RWPE2 (cell line): ENCODE data around the gene CDK15.

Experiments used
- ATAC-seq: fragments of 200-7000 bp; cut with Tn5 transposase; 3 replicates; pipeline ENCODE4 v1.9.1; 2021; ENCODE audit warnings: low read depth
- DNase-seq: peaks from one replicate; pipeline ENCODE4 v3.0.0-alpha.2; 2020; ENCODE audit warnings: low spot score
- H3K27ac ChIP-seq: fragments of 450-650 bp; 2 replicates; pipeline ENCODE4 v1.5.1; 2017; ENCODE audit warnings: mild to moderate bottlenecking; ENCODE audit not compliant: poor library complexity, severe bottlenecking
- H3K27me3 ChIP-seq: fragments of 250-450 bp; sonication (Bioruptor Pico); 2 replicates; pipeline ENCODE4 v1.5.1; 2021; ENCODE audit warnings: mild to moderate bottlenecking, moderate library complexity; ENCODE audit not compliant: insufficient read depth, poor library complexity, severe bottlenecking
- H3K36me3 ChIP-seq: fragments of 250-450 bp; sonication (Bioruptor Pico); 2 replicates; pipeline ENCODE4 v1.5.1; 2020; ENCODE audit warnings: low read depth, mild to moderate bottlenecking, moderate library complexity
- H3K4me1 ChIP-seq: fragments of 250-450 bp; sonication (Bioruptor Pico); 2 replicates; pipeline ENCODE4 v1.5.1; 2021; ENCODE audit warnings: mild to moderate bottlenecking, moderate library complexity; ENCODE audit not compliant: insufficient read depth, poor library complexity, severe bottlenecking
- H3K4me3 ChIP-seq: fragments of 250-450 bp; sonication (Bioruptor Pico); 2 replicates; pipeline ENCODE4 v1.5.1; 2021; ENCODE audit warnings: mild to moderate bottlenecking, moderate library complexity; ENCODE audit not compliant: severe bottlenecking
- H3K9me3 ChIP-seq: fragments of 250-450 bp; sonication (Bioruptor Pico); 2 replicates; pipeline ENCODE4 v1.5.1; 2021; ENCODE audit warnings: mild to moderate bottlenecking, moderate library complexity; ENCODE audit not compliant: severe bottlenecking
- TF ChIP-seq, protein P1 (sequence below): fragments of 450-650 bp; IDR thresholded peaks from one replicate; pipeline ENCODE4 v1.5.1; 2017; ENCODE audit warnings: mild to moderate bottlenecking, moderate library complexity; ENCODE audit not compliant: poor library complexity, severe bottlenecking

The CDK15 gene

DNA sequence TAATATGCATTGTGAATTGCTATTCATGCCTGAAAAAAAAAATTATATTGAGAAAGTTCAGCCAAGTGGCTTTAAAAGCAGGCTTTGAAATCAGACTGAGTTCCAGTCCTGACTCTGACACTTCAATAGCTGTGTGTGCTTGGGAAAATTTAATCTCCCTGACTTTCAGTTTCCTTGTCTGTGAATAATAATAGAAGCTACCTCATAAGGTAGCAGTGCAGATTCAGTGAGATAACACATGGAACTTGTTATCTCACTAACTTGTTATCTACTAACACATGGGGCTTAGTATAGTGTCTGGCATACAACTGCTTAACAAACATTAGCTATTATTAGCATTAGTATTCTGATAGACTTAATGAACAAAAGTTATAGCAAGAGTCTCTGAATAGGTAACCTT is 40.5 kb upstream of the CDK15 start:
- H3K9me3 ChIP-seq, result no peaks in the 10 kb centered on the region
- DNase-seq (no peak), ATAC-seq (no peak)
- no peak overlapping the region for H3K4me3 ChIP-seq
- H3K4me1 ChIP-seq, result no peaks in the 10 kb centered on the region
- no peak overlapping the region for H3K27ac ChIP-seq
- TF ChIP-seq, protein P1, sequence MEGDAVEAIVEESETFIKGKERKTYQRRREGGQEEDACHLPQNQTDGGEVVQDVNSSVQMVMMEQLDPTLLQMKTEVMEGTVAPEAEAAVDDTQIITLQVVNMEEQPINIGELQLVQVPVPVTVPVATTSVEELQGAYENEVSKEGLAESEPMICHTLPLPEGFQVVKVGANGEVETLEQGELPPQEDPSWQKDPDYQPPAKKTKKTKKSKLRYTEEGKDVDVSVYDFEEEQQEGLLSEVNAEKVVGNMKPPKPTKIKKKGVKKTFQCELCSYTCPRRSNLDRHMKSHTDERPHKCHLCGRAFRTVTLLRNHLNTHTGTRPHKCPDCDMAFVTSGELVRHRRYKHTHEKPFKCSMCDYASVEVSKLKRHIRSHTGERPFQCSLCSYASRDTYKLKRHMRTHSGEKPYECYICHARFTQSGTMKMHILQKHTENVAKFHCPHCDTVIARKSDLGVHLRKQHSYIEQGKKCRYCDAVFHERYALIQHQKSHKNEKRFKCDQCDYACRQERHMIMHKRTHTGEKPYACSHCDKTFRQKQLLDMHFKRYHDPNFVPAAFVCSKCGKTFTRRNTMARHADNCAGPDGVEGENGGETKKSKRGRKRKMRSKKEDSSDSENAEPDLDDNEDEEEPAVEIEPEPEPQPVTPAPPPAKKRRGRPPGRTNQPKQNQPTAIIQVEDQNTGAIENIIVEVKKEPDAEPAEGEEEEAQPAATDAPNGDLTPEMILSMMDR, result no peak
- no peaks in the 10 kb centered on the region for H3K27me3 ChIP-seq
- H3K36me3 ChIP-seq, result peaks cover 30% of the 10 kb centered on the region

DNA sequence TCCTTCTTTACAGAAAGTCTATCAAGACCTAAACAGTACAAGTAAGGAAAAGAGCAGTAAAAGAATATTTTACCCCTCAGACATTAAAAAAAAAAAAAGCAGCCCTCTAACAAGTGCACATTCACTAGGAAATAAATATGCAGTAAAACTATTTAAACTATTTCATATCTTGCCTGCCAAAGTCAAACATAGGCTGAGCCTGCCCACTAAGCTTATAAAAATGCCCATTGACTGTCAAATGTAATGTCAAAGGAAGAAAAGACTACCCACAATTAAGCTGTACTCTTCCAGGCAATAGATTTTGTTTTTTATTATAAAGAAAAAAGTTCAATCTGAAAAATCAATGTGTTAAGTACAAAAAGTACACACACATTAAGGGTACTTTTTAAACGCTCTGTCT is 37.4 kb upstream of the CDK15 start:
- DNase-seq, result no peak
- TF ChIP-seq, protein P1, result no peak
- Histone ChIP-seq H3K4me3 (no peak overlapping the region), H3K27me3 (no peaks in the 10 kb centered on the region), H3K9me3 (no peaks in the 10 kb centered on the region), H3K36me3 (peaks cover 25% of the 10 kb centered on the region), H3K27ac (no peak overlapping the region), H3K4me1 (no peaks in the 10 kb centered on the region)
- no peak for ATAC-seq

DNA sequence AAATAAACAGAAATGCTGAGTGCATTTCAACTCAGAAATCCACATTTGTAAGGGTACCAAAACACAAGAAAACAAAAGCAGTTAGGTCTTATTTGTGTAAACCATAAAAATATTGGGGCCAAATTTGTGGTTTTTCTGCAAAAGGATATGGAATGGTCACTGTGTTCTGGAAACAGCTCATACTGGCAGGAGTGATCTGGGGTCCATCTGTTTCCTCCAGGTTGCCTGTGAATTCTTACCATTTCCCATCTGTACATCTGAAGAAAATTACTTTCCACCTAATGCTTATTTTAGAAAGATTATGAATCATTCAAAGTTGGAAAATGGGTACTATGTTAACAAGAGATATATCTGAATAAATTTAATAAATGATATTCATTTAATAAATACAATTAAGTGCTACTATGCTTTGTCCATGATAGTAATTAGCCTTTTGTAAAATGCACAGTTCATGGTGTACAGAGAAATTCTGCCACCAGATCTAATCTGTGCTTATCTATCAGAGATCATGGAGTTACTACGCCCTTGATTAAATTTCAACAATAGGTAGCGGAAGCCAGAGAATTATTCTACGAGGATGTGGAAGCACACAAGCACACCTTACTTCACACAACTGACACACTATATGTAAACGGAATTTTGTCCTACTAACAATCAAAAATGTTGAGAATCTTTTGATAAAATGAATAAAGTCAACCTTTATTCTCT is 36.5 kb upstream of the CDK15 start:
- TF ChIP-seq, protein P1, result no peak
- Histone ChIP-seq H3K4me3 (no peak overlapping the region), H3K27me3 (no peaks in the 10 kb centered on the region), H3K27ac (no peak overlapping the region), H3K36me3 (peaks cover 23% of the 10 kb centered on the region), H3K9me3 (no peaks in the 10 kb centered on the region), H3K4me1 (peaks cover 5% of the 10 kb centered on the region)
- ATAC-seq (no peak), DNase-seq (no peak)

DNA sequence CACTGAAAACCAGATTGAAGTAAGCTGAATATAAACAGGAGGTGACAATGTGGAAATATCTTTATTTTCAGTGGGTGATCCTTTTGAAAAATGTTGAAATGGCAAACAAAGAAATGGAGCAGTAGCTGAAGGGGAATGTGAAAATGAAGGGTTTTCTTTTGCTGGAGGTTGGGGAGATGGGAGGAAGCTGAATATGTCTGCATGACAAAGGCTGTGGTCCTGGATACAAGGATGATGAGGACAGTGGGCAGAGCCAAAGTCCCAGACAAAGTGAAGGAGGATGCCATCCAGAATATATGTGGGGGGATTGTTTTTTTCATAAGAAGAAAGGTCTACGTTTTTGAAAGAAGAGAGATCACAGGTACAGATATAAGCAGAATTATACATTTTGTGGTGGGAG is 32.3 kb upstream of the CDK15 start:
- Histone ChIP-seq H3K4me1 (peaks cover 32% of the 10 kb centered on the region), H3K36me3 (peaks cover 7% of the 10 kb centered on the region; the same call in 1 of the 2 replicates), H3K27ac (no peak overlapping the region), H3K4me3 (no peak overlapping the region), H3K27me3 (no peaks in the 10 kb centered on the region), H3K9me3 (no peaks in the 10 kb centered on the region)
- TF ChIP-seq, protein P1, result no peak
- DNase-seq, result no peak
- no peak for ATAC-seq

DNA sequence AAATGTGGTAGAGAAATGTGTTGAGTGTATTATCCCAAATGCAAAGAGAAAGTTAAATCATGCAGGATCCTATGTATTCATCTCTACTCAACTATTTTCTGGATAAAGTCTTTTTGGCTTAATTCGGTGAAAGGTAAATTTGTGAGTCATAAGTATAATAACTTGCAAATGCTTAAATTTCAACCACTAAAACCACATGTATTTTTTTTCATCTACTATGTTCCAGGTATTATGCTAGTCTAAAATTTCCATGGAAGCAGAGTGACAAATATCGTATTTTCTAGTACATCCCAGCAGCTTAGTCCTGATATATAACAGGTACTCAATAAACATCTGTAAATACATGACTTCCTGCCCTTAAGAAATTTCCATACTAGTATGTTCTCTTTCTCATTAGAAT is 31.8 kb upstream of the CDK15 start:
- peak; percentile 21; the same call in 1 of the 3 replicates for ATAC-seq
- TF ChIP-seq, protein P1, result no peak
- Histone ChIP-seq H3K4me3 (no peak overlapping the region), H3K4me1 (peaks cover 37% of the 10 kb centered on the region), H3K9me3 (no peaks in the 10 kb centered on the region), H3K27ac (no peak overlapping the region), H3K36me3 (peaks cover 2% of the 10 kb centered on the region; the same call in 1 of the 2 replicates), H3K27me3 (no peaks in the 10 kb centered on the region)
- DNase-seq, result no peak
